Tibial artery (tissue), 4 donors: ENCODE data around the gene NXNL1.

ENCODE experiments used
- DNase-seq, 2 donors: peaks; one replicate each; pipeline ENCODE4 v3.0.0-alpha.2; 2019
- H3K27ac ChIP-seq, 2 donors: fragments of 200-600 bp; sonication (generic) in 1 of 2; 1 replicate in 1 of 2; 2 replicates in 1 of 2; pipeline ENCODE4 v1.5.1; 2018 to 2019; ENCODE audit warnings: mild to moderate bottlenecking in 1 of 2
- H3K27me3 ChIP-seq, 2 donors: fragments of 200-600 bp; sonication (generic) in 1 of 2; one replicate each; pipeline versions ENCODE4 v1.5.1 to v1.6.0; 2016 to 2019
- H3K36me3 ChIP-seq, 3 donors: fragments of 200-600 bp; sonication (generic) in 2 of 3; one replicate each; pipeline ENCODE4 v1.5.1; 2016 to 2019; ENCODE audit warnings: mild to moderate bottlenecking in 2 of 3
- H3K4me1 ChIP-seq, 4 donors: fragments of 200-600 bp; sonication (generic) in 2 of 4; 1 replicate in 3 of 4; 2 replicates in 1 of 4; pipeline ENCODE4 v1.5.1; 2016 to 2019
- H3K4me3 ChIP-seq, 2 donors: fragments of 200-600 bp; sonication (generic) in 1 of 2; 1 replicate in 1 of 2; 2 replicates in 1 of 2; pipeline ENCODE4 v1.5.1; 2018 to 2019; ENCODE audit warnings: mild to moderate bottlenecking in 2 of 2
- H3K9me3 ChIP-seq, 3 donors: fragments of 200-600 bp; sonication (generic) in 1 of 3; one replicate each; pipeline ENCODE4 v1.5.1; 2016 to 2019
- CTCF ChIP-seq, 2 experiments: fragments of 200-600 bp in 1 of 2; fragments of 450-650 bp in 1 of 2; IDR thresholded peaks; one replicate each; pipeline ENCODE4 v1.5.1; 2017 to 2019; ENCODE audit warnings: antibody characterized with exemption in 2 of 2, mild to moderate bottlenecking in 1 of 2, moderate library complexity in 1 of 2
- intact Hi-C: fragments of 100-400 bp; cut with DNase I; formaldehyde crosslinking; loops from one replicate; pipeline ENCODE4 v1.15.0; 2023; ENCODE audit warnings: low total_unique reads

Gene NXNL1

GRCh38 chr19:17496337-17496997 lies 35.7 kb upstream of the NXNL1 start:
- Histone ChIP-seq H3K4me1 (peaks cover 0 to 8% (median 3%) of the 10 kb centered on the region in 4 donors), H3K9me3 (no peaks in the 10 kb centered on the region), H3K27me3 (no peaks in the 10 kb centered on the region), H3K4me3 (no peak overlapping the region), H3K36me3 (peaks cover 15 to 49% (median 43%) of the 10 kb centered on the region in 3 donors), H3K27ac (no peak overlapping the region)
- TF ChIP-seq CTCF (IDR thresholded peaks at IDR 0.05) = peak; percentile 66 to 68
- peak in 1 of 2 donors; percentile 41 for DNase-seq
- intact Hi-C loops = no loop called here

GRCh38 chr19:17495639-17496296 lies 35.0 kb upstream of the NXNL1 start:
- no peaks in the 10 kb centered on the region for H3K9me3 ChIP-seq
- H3K4me3 ChIP-seq = no peak overlapping the region
- no peak for TF ChIP-seq CTCF (IDR thresholded peaks at IDR 0.05)
- DNase-seq = no peak
- H3K27me3 ChIP-seq = no peaks in the 10 kb centered on the region
- intact Hi-C loops = no loop called here
- H3K4me1 ChIP-seq = peaks cover 0 to 8% (median 3%) of the 10 kb centered on the region in 4 donors
- no peak overlapping the region for H3K27ac ChIP-seq
- H3K36me3 ChIP-seq = peaks cover 10 to 45% (median 37%) of the 10 kb centered on the region in 3 donors

- H3K36me3 ChIP-seq = peaks cover 4 to 50% (median 22%) of the 10 kb centered on the region in 3 donors
- H3K27me3 ChIP-seq = no peaks in the 10 kb centered on the region
- no peak for TF ChIP-seq CTCF (IDR thresholded peaks at IDR 0.05)
- DNase-seq = no peak
- peaks cover 0 to 12% (median 3%) of the 10 kb centered on the region in 4 donors for H3K4me1 ChIP-seq
- H3K27ac ChIP-seq = no peak overlapping the region
- no peaks in the 10 kb centered on the region for H3K9me3 ChIP-seq
- no peak overlapping the region for H3K4me3 ChIP-seq
- intact Hi-C loops = no loop called here
These were observed 30.6 kb upstream of the NXNL1 start for GRCh38 chr19:17491287-17491686.

GRCh38 chr19:17490411-17490810 lies 29.7 kb upstream of the NXNL1 start:
- Histone ChIP-seq H3K27ac (no peak overlapping the region), H3K27me3 (no peaks in the 10 kb centered on the region), H3K36me3 (peaks cover 4 to 49% (median 23%) of the 10 kb centered on the region in 3 donors), H3K4me3 (no peak overlapping the region), H3K9me3 (no peaks in the 10 kb centered on the region), H3K4me1 (peaks cover 0 to 6% (median 0%) of the 10 kb centered on the region in 4 donors)
- no peak for TF ChIP-seq CTCF (IDR thresholded peaks at IDR 0.05)
- intact Hi-C loops = no loop called here
- no peak for DNase-seq

GRCh38 chr19:17489392-17490030 lies 28.8 kb upstream of the NXNL1 start:
- no peaks in the 10 kb centered on the region for H3K27me3 ChIP-seq
- H3K27ac ChIP-seq = no peak overlapping the region
- no peak for DNase-seq
- intact Hi-C loops = no loop called here
- H3K36me3 ChIP-seq = peaks cover 4 to 49% (median 23%) of the 10 kb centered on the region in 3 donors
- no peak for TF ChIP-seq CTCF (IDR thresholded peaks at IDR 0.05)
- H3K4me1 ChIP-seq = peaks cover 0 to 6% (median 0%) of the 10 kb centered on the region in 4 donors
- H3K4me3 ChIP-seq = no peak overlapping the region
- H3K9me3 ChIP-seq = no peaks in the 10 kb centered on the region
